HG03060 (cell line): Measurements from ENCODE around the gene SLC4A2.

Experiments used
- ATAC-seq: cut with Tn5 transposase; IDR thresholded peaks from one replicate; pipeline ENCODE4 v1.9.1; 2021; ENCODE audit warnings: low read depth, moderate number of reproducible peaks; ENCODE audit not compliant: unreplicated experiment

The SLC4A2 gene

DNA sequence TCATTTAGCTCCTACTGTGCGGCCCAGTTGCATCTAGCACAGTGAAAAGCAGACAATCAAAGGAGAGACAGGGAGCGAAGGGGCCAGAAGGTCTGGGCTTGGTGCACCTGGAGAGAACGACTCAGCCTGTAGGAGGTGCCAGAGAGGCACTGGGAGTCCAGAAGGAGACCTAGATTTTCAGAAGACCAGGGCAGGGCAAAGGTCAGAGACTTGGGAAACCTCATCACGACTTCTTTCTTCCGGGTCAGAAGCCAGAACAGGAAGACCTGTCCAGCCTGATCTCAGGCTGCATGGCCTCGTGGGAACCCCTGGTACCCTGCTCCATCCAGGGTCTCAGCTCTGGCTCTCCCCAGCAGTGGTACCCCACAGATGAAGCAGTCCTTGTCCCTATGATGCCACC is 32.0 kb downstream of the SLC4A2 start:
- no peak for ATAC-seq

DNA sequence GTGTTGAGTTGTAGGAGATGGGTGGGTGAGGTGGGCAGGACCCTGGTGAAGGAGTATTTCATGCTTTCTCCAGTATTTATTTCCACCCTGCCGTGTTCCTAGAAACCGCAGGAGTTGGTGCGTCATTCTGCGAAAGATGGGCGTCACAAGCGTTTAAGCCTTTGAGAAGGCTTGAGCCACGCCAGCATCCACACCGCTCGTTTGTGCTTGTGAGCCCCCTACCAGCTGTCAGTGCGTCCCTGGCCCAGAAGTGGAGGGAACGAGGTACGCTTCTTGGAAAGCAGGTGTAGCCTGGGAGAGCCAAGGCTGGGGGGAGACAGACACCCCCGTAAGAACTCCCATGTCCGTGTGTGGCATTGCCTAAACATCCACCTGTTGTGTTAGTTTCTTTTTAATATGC is 32.6 kb downstream of the SLC4A2 start:
- no peak for ATAC-seq

DNA sequence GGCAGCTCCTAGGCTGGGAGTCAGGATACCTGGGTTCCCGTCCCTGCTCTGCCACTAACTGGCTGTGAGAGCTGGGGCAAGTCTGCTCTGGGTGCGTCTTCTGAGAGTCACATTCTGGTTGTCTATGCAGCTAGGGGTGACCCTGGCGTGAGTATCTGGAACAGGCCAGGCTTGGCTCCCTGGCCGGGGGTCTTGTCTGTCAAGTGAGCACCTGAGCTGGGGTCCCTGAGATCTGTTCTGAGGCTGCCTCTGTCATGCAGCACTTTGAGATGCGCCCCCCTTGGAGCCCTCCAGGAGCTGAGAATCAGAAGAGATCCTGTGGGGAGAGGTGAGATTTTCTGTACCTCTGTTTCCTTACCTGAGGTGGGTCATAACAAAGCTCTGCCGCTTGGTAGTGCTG is 34.4 kb downstream of the SLC4A2 start:
- ATAC-seq: no peak

DNA sequence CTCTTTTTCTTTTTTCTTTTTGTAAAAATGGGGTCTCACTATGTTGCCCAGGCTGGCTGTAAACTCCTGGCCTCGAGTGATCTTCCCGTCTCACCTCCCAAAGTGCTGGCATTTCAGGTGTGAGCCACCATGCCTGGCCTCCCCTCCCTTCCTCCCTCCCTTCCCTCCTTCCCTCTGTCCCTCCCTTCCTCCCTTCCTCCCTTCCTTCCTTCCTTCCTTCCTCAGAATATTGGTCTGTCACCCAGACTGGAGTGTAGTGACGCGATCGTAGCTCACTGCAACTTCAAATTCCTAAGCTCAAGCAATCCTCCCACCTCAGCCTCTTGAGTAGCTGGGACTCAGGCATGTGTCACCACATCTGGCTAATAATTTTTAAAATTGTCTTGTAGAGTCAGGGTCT is 35.3 kb downstream of the SLC4A2 start:
- ATAC-seq: no peak

DNA sequence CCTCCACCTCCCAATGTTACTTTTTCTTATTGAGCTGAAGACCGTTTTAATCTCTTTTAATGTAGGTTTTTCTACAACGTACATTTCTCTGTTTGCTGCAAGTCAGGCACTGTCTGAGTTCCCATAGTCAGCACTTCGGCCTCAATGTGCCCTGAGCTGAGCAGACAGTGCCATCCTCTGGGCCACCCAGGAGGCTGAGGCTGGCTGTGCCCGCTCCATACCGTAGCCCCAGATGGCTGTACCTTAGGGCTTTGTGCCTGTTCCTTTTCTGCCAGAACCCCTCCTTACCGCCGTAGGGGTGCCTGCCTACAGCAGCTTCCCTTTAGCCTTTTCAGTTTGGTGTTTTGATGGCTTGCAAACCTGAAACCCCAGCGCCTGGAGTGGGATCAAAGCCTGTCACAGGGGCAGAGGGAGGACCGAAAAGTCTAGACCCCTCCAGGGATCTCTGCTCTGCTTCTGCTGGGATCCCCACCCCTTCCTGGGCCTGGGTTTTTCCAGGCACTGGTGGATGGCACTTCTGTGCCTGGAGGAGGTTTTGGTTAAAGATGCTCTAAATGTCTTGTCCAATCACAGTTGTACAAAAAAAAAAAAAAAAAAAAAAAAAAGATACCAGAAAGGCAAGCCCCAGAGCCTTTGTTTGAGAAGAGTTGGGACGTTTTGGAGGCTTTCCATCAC is 35.9 kb downstream of the SLC4A2 start:
- no peak for ATAC-seq

DNA sequence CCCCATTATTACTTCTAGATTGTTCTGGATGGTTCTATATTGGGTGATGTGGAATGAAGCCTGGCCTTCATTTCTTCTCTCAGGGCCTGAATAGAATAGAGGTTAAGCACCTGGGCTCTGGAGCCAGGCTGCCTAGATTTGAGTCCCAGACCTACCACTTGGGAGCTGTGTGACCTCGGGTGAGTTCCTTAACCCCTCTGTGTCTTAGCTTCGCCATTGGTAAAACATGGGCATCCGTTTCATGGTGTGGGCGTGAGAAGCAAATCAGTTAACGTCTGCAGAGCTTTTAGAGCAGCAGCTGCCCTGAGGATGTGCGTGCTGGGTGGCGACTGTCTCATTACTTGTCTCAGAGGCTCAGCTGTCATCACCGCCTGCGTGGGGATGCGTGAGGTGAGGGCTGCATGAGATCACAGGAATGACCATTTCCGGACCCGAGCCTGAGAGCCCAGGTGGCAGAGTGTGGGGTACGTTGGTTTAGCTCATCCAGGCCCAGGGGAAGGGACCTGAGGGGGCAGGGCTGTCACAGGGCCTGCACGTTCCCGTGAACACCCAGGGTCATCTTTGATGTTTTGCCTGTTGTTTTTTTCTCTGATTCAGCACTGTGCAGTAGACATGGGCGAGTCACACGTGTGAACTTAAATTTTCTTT is 36.6 kb downstream of the SLC4A2 start:
- no peak for ATAC-seq

DNA sequence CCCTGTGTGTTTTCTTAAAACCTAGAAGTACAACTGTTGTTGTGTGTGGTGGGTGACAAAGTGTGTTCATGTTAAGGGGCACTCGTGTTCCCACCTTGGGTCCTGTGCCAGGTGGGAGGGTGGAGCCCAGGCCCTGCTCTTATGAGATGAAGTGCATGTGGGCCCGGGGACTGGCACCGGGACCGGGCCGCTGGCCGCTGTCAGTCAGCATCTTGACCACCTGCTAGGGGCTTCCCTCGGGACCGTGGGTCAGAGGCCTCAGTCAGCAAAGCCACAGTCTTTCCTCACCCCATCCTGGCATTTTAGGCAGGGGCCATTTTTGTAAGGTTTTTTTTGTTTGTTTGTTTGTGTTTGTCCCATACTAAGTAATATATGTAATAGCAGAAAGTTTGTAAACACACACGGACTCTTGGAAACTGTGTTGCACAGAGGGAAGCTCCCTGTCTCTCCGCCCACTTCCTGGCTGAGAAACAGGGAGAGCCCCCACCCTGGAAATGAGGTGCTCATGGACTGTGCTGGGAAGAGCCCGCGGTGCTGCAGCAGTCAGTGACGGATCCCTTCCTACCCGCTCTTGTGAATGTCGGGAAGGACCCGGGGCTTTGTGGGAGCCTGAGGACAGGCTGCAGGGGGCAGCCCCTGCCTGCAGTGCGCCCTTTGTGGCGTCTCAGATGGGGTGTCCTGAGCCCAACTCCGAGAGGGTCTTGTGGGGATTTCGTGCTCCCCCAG is 40.3 kb downstream of the SLC4A2 start:
- ATAC-seq: no peak

DNA sequence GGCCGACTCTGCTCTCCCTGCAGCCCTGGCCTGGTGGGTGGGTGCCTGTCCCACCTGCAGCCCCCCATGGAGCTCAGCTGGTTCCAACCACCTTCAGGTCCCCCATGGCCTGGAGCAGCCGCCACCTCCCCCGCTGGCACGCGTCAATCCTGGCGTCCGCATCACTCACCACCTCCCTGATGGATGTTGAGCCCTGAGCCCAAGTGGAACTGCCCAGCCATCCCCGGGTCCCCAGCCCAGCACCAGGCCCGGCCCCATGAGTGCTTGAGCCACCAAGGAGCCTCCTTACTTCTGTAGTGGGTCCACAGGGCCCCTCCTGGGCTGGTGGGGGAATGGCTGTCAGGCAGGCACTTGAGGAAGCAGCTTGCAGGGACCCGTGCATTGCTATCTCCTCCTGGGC is 41.5 kb downstream of the SLC4A2 start:
- no peak for ATAC-seq

DNA sequence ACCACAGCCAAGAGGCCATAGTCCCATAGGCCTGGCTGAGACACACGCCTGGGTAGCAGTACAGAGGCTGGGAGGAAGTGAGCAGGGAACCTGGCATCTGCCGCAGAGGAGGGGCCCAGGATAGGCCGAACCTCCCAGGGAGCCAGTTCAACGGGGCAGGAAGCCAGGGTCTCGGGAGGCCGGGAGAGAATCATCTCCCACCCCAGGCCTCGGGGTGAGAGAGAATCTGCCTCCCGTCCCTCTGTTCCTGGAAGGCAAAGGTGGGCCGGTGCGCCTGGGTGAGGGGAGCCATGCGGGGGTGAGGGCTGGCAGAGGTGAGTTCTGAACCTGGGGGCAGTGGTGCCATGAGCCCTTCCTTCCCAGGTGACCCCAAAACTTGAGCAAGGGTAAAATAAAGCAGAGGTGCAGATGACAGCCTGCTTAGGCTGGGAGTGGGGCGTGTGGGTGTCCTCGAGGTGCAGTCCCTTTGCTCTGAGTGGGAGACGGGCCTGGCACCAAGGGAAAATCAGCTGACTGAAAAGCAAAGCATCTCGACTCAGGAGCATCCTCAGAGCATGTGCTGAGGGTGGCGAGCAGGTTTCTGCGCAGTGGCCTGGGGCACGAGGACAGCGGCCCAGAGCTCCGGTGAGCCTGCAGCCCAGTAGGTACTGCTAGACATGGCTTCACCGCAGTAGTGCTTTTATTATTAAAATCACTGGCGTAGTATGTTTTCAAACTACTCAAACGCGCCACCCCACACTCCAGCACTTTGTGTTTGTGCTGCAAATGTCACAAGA is 42.4 kb downstream of the SLC4A2 start:
- ATAC-seq: no peak

DNA sequence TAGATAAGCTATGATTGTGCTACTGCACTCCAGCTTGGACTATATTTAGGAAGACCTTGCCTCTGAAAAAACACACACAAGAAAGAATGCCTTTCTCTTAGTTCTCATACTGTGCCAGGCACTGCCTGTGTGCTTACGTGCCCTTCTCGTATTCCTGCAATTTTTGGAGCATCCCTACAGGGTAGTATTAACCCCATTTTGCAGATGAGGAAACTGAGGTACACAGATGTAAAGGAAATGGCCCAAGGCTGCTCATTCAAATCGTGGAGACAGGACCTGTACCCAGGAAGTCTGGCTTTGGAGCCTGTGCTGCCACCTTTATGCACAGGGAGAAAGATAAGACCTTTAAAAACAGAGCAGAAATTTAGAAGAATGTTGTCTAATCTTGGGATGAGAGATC is 43.6 kb downstream of the SLC4A2 start:
- ATAC-seq: no peak

DNA sequence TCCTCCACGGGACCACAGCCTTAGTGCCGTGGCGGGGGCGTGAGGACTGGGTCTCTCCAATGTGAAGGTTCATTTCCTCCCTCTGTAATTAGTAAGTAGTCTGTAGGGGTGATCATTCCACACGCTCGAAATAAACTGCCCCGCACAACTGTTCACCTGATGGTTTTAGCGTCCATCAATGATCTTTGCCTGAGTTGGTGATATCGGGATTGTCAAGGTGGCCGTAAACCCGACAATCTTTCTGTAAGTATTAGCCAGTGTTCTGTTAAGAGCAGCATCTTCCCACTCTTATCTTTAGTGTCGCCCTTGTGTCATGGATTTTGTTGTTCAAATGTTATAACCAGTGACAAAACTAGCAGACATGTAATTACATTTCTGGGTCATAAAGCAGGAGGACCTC is 44.6 kb downstream of the SLC4A2 start:
- ATAC-seq: no peak

DNA sequence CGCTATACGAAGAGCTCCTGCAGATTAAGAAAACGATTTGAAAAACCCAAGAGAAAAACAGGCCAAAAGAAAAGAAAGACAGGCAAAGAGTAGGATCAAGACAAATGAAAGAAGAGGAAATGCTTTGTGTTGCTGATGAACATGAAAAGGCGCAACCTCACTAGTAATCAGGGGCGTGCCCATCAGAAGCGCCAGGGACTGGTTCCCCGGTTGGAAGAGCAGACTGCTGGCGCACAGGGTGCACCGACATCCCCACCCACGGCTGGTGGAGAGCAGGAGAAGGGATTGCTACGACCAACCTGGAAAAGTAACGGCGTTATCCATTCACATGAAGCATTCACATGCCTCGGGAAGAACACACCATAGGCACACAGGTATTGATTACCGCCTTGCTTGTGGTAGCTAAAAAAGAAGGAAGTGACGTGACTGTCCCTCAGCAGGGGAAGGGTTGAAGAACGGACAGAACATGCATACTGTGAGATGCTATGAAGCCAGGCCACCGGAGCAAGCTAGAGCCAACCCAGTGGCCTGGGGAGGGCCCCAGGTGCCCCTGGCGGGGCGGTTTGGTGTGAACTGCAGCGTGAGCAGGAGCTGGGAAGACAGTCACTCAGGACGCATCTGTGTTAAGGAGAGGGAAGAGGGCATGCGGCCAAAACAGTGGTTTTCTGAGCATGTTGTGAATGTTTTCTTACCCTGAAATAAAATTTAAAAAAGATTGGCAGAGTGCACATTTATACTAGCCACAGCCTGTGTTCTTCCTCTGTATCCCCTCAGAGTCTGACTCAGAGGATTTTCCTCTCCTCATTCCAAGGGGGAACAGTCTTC is 45.2 kb downstream of the SLC4A2 start:
- ATAC-seq: no peak

DNA sequence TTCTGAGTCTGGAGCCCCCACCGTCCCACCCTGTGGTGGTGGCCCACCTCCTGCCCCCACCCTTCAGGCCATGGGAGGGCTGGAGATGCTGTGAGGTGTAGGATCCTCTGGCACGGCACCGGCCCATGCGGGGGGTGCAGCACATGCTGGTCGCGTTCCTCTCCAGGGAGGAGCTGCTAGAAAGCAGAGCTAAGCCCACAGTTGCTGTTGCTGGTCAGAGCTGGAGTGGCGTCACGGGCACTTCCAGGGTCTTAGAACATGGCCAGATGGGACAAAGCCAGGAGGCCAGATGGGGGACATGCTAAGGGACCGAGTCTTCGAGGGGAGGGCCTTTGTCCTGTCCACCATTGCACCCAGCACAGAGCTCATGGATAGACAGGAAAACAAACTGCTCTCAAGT is 48.5 kb downstream of the SLC4A2 start:
- ATAC-seq: no peak

DNA sequence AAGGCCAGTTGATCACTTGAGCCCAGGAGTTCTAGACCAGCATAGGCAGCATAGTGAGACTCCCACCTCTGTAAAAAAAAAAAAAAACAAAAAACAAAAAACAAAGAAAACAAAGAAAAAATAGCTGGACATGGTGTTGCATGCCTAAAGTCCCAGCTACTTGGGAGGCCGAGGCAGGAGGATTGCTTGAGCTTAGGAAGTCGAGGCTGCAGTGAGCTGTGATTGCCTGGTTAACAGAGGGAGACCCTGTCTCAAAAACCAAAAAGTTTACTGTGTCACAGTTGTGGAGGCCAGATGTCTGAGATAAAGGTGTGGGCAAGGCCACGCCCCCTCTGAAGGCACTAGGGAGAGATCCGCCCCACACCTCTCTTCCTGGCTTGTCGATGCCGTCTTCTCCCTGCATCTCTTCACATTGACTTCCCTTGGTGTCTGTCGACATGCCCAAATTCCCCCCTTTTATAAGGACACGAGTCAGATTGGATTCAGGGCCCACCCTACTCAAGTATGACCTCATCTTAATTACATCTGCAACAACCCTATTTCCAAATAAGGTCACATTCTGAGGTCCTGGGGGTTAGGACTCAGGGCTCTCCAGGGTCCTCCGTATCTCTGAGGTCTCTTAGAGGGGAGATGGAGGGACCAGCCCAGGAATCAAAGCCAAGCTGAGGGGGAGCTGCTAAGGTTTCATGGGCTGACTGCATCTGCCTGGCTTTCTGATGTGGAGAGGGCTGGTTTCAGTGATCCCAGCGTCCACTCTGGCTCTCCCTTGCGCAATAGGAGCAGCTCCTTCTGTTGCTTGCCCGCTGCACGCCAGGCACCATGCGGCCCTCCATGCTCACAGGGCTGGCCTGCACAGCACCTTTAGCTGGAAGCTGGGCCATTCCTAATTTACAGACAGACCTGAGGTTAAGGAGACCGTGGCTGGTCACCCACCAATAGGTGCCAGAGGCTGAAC is 50.0 kb downstream of the SLC4A2 start:
- ATAC-seq: no peak

DNA sequence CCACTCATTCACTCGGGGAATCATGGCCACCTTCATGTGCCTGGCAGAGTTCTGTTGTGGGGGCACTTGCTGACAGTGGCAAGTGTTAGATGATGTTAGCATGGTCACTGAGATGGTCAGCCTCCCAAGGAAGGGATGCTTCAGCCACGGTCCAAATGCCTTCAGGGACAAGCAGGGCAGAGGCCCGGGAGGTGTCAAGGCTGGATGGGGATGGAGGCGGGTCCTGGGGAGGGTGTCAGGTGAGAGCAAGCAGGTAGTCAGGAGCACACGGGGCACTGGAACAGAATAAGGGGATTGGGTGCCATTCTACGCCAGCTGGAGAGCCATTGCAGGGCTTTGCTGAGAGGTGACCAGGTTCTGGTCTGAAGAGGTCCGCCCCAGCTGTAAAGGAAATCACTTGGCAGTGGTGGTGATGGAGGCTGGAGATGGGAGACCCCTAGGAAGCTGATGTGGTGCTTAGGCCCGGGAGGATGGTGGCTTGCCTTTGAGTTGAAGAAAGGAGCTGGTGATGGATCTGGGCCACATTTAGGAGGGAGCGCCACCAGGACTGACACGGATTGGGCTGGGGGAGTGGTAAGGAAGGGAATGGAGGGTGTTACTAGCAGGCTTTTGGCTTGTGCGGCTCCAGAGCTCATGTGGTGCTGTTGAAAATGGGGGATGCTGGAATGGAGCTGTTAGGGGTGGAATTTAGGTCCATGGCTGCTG is 51.0 kb downstream of the SLC4A2 start:
- ATAC-seq: no peak

DNA sequence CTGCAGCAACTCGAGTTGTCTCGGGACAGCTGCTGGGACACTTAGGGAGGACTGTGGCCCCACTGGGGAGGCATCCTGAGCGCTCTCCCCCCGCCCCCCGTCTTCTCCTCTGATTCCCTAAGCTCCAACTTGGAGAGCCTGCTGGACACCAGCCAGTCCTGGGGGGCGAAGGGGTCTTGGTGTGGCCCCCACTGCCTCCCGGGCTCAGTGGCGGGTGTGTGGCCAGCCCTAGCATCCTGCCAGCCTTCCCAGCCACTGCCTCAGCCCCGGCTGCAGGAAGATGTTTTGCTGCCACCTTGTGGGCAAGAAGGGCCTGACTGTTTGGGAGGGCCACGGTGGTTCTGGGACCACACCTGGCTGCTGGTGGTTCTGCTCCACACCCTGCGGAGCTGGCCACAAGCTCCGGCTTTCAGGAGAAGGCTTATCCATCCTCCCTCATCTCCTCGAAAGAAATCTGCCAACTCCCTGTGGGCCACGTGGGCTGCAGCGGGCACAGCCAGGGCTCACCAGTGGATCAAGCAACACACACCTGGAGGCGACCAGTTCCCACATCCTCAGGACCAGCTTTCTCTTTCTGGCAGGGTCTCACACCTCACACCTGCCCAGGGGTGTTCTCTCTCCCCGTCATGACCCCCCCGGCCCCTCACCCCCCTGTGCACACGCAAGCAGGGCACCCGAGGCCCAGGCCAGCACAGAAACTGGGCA is 51.7 kb downstream of the SLC4A2 start:
- peak; percentile 49 for ATAC-seq

DNA sequence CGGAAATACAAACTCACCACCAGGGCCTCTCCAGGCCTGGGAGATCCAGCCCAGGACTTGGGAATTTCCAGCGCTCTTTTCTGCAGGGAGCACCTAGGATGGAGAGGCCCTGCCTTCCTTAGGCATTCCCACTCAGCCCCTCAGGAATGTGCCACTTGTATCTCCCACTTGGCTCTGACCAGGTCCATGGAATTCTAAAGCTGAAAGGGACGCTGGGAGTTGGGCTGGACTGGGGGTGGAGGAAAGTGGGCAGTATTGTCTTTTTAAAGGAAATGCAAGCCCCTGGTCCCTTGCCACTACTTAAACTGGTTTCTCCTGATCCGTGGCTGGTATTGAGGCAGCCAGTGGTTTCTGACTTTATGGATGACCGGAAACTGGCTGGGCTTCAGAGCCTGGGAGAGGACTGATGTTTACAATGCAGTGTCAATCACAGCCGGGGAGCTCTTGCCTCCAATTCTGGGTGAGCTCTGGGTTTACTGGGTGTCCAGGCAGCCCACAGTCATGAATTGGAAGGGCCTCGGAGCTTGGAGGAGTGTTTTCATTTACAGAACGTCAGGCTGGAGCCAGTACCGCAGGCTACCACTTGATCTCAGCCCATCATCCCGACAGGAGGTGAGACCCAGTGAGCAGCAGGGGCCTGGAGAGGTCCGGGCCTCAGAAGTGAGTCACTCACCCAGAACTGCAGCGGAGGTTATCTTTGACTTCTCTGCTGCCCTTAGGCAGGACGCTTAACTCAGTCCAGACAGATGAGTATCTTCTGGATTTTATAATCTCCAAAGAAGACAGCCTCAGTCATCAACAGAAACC is 54.2 kb downstream of the SLC4A2 start:
- ATAC-seq: no peak
